ENCODE data around the gene AGRP. TPM values are rescaled to one million over a fixed set of nuclear protein-coding genes. Genes with fewer than 3 reads are reported as not detected.
A peak's percentile ranks its signal among the peaks of the same experiment; 100 is the strongest.

Gene AGRP
- total RNA-seq, 6 donors from 2014 or later: 3.5 to 7.6 (median 3.8) TPM; not detected in 3

DNA sequence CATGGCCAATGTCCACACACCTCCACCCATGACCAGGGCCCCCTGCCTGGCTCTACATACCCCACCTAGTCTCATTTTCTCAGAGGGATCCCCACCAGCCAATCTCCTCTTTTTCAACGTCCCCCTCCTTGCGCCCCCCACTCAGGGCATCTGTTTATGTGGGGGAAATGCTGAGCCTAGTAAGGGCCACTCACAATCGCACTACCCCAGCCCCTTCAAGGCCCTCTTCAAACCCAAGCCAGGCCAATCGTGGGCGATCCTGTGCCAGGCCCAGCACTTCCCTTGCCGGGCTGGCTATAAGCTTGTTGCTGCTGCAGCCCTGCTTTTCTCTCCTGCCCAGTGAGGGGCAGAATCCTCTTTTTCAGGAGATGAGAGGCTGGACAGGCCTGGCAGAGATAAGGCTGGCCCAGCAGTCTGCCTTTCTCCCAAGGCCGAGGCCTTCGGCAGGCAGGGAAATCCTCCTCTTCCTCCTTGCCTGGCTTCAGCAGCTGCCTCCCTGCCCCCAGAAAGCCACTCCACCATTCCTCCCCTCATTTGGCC, 36.3 kb downstream of the AGRP start:
- no peak overlapping the region for H3K4me3 ChIP-seq
- WGBS, 2 donors: 89 to 93% methylated on average over 7 of the region's 8 CpGs
- DNase-seq (peak in 1 of 2 donors; percentile 42), ATAC-seq (ENCODE audit: low FRiP score in 2 of 2) (no peak)
- H3K27me3 ChIP-seq: no peaks in the 10 kb centered on the region
- TF ChIP-seq EP300 (IDR thresholded peaks at IDR 0.05): no peak
- no peak for TF ChIP-seq POLR2A (IDR thresholded peaks at IDR 0.05)
- TF ChIP-seq POLR2AphosphoS5 (IDR thresholded peaks at IDR 0.05): no peak
- TF ChIP-seq, protein P1, sequence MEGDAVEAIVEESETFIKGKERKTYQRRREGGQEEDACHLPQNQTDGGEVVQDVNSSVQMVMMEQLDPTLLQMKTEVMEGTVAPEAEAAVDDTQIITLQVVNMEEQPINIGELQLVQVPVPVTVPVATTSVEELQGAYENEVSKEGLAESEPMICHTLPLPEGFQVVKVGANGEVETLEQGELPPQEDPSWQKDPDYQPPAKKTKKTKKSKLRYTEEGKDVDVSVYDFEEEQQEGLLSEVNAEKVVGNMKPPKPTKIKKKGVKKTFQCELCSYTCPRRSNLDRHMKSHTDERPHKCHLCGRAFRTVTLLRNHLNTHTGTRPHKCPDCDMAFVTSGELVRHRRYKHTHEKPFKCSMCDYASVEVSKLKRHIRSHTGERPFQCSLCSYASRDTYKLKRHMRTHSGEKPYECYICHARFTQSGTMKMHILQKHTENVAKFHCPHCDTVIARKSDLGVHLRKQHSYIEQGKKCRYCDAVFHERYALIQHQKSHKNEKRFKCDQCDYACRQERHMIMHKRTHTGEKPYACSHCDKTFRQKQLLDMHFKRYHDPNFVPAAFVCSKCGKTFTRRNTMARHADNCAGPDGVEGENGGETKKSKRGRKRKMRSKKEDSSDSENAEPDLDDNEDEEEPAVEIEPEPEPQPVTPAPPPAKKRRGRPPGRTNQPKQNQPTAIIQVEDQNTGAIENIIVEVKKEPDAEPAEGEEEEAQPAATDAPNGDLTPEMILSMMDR (IDR thresholded peaks at IDR 0.05): no peak
- no peaks in the 10 kb centered on the region for H3K9me3 ChIP-seq
- H3K36me3 ChIP-seq: peaks cover 0 to 73% (median 47%) of the 10 kb centered on the region in 4 donors
- H3K4me1 ChIP-seq: peaks cover 54 to 88% (median 75%) of the 10 kb centered on the region in 4 donors
- H3K27ac ChIP-seq: peak overlapping the region; percentile 18 to 61 (median 42)

DNA sequence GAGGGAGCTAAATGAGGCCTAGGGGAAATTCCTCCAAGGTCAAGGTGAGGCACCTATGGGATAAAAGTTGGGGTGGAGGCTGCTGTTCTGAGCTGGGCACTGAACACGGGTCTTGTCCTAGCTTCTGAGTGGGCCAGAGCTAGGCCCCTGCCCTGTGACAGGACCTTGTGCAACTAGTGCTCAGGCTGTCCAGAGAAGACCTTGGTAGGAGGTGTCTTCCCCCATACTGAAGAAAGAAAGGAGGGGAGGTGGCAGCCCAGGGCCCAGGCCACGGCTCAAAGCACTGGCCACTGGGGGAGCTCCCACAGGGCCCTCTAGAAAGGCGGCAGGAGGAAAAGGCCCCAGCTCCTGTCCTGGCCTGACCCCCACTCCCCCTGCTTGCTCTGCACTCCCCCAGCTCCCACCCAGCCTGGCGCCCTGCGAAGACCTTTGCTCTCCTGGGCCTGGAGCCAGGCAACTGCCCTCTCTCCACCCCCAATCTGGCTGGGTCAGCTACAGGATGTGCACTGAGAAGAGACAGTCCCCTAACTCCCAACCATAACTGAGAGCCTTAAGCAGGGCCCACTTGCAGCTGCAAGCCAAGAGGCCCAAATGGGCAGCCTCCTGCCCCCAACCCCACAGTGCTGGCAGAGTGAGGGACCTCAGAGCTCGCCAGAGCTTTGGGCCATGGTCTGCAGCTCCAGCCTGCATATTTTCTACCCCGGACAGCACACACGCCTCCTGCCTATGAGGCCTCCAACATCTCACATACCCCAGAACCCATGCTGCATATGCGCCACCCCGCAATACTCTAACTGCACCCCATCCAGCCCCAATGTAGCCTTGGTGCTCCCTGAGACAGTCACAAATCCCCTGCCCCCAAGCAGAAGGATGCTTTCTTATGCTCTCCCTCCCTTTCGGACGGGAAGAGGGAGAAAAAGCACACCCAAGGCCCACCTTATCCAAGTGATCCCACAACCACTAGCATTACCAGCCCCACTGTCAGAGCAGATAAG, 37.1 kb downstream of the AGRP start:
- TF ChIP-seq EP300 (IDR thresholded peaks at IDR 0.05): no peak
- no peak for TF ChIP-seq POLR2AphosphoS5 (IDR thresholded peaks at IDR 0.05)
- TF ChIP-seq, protein P1 (IDR thresholded peaks at IDR 0.05): no peak
- no peak for TF ChIP-seq POLR2A (IDR thresholded peaks at IDR 0.05)
- DNase-seq: peak in 1 of 2 donors; percentile 69
- no peaks in the 10 kb centered on the region for H3K9me3 ChIP-seq
- peaks cover 55 to 88% (median 75%) of the 10 kb centered on the region in 4 donors for H3K4me1 ChIP-seq
- H3K4me3 ChIP-seq: no peak overlapping the region
- H3K36me3 ChIP-seq: peaks cover 0 to 68% (median 44%) of the 10 kb centered on the region in 4 donors
- peak overlapping the region; percentile 18 to 61 (median 42) for H3K27ac ChIP-seq
- no peak for ATAC-seq (ENCODE audit: low FRiP score in 2 of 2)
- no peaks in the 10 kb centered on the region for H3K27me3 ChIP-seq
- 65 to 87% methylated on average over 6 to 11 of the region's 12 CpGs for WGBS, 2 donors

DNA sequence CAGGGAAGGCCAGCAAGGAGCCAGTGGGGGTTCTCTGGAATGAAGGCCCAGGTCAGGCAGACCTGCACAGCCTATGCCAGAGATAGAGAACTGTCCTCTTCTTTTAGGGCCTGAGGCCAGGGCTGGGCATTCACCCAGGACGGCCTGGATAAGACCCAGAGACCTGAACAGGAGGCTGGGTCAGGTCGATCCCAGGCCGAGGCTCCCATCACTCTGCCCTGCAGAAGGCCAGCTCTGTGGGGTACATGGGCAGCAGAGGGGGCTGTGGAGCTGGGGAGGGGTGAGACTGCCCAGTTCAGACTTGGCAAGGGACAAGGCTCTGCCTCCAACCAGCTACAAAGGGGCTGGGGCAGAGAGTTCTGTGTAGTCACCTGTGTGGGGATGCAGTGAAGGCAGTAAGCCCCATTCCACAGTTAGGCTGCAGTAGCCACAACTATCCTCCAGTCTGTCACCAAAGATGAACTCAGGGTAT, 37.9 kb downstream of the AGRP start:
- ATAC-seq (ENCODE audit: low FRiP score in 2 of 2): no peak
- H3K4me3 ChIP-seq: no peak overlapping the region
- peak overlapping the region in 2 of 4 donors; percentile 23 to 61 for H3K27ac ChIP-seq
- peaks cover 0 to 67% (median 43%) of the 10 kb centered on the region in 4 donors for H3K36me3 ChIP-seq
- DNase-seq: no peak
- no peaks in the 10 kb centered on the region for H3K9me3 ChIP-seq
- TF ChIP-seq, protein P1 (IDR thresholded peaks at IDR 0.05): no peak
- TF ChIP-seq POLR2A (IDR thresholded peaks at IDR 0.05): no peak
- TF ChIP-seq EP300 (IDR thresholded peaks at IDR 0.05): no peak
- TF ChIP-seq POLR2AphosphoS5 (IDR thresholded peaks at IDR 0.05): no peak
- no peaks in the 10 kb centered on the region for H3K27me3 ChIP-seq
- H3K4me1 ChIP-seq: peaks cover 49 to 89% (median 73%) of the 10 kb centered on the region in 4 donors
- WGBS, 2 donors: 72 to 85% methylated on average over 3 of the region's 3 CpGs

DNA sequence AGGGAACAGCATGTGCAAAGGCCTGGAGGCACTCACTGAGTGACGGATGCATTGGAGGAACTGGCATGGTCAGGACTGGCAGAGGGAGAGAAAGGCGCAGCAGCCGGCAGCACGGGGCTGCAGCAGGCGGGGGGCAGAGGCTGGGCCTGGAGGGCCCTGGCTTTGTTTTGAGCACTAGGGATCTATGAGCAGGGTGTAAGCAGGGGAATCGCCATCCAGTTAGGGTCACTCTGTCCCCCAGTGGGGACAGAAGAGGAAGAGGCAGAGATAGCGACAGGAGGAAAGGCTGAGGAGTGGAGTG, 38.3 kb downstream of the AGRP start:
- WGBS, 2 donors: 85 to 96% methylated on average over 7 of the region's 7 CpGs
- Histone ChIP-seq H3K27me3 (no peaks in the 10 kb centered on the region), H3K36me3 (peaks cover 0 to 67% (median 45%) of the 10 kb centered on the region in 4 donors), H3K4me1 (peaks cover 46 to 85% (median 72%) of the 10 kb centered on the region in 4 donors), H3K4me3 (no peak overlapping the region), H3K27ac (peak overlapping the region in 1 of 4 donors; percentile 10), H3K9me3 (no peaks in the 10 kb centered on the region)
- ATAC-seq (ENCODE audit: low FRiP score in 2 of 2): no peak
- no peak for TF ChIP-seq EP300 (IDR thresholded peaks at IDR 0.05)
- TF ChIP-seq POLR2A (IDR thresholded peaks at IDR 0.05): no peak
- TF ChIP-seq, protein P1 (IDR thresholded peaks at IDR 0.05): no peak
- TF ChIP-seq POLR2AphosphoS5 (IDR thresholded peaks at IDR 0.05): no peak
- DNase-seq: peak in 1 of 2 donors; percentile 56
